ENCODE results near the gene PHKG2. TPM values are rescaled to one million over a fixed set of nuclear protein-coding genes. Genes with fewer than 3 reads are reported as not detected.

PHKG2 gene
- total and polyA plus RNA-seq, 10 donors = 28.5 to 51.6 (median 34.5) TPM

GRCh38 chr16:30769379-30770089 lies 21.3 kb downstream of the PHKG2 start:
- DNase-seq = peak; percentile 79
- TF ChIP-seq POLR2AphosphoS5 (IDR thresholded peaks at IDR 0.05) = peak; percentile 22 to 47 (median 27)
- no peak for TF ChIP-seq CTCF (IDR thresholded peaks at IDR 0.05 in 8 of 11, conservative IDR thresholded peaks at IDR 0.05 in 3 of 11)
- TF ChIP-seq POLR2A (IDR thresholded peaks at IDR 0.05) = no peak
- peaks cover 0 to 46% (median 28%) of the 10 kb centered on the region in 6 donors for H3K4me1 ChIP-seq
- H3K4me3 ChIP-seq = no peak overlapping the region
- H3K27me3 ChIP-seq (replicated peaks in 1 of 7) = no peaks in the 10 kb centered on the region
- intact Hi-C loops (cut with DNase I; ENCODE audit: low total_unique reads) = loop anchor here (10.0 kb wide), 1 partner anchor 45 kb away; no protein-coding TSS in a partner anchor
- H3K27ac ChIP-seq = no peak overlapping the region
- H3K9me3 ChIP-seq = no peaks in the 10 kb centered on the region
- H3K36me3 ChIP-seq = peaks cover 5 to 100% (median 99%) of the 10 kb centered on the region in 6 donors
- 89 to 95% (median 93%) methylated on average over 14 to 17 of the region's 17 CpGs for WGBS, 5 donors

DNA sequence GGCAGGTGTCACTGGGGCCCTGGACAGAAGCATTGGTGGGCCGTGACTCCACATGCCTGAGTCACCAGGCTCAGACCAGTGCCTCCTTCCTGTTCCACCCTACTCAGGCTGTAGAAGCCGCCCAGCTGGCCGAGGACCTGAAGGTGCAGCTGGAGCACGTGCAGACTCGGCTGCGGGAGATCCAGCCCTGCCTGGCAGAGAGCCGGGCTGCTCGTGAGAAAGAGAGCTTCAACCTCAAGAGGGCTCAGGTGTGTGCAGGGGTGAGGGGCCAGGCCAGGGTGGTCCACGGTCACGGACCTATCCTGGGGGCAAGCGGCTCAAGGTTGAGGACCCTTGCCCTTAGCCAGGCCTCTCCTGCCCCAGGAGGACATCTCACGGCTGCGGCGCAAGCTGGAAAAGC lies 23.5 kb downstream of the PHKG2 start:
- Histone ChIP-seq H3K4me1 (peaks cover 12 to 58% (median 45%) of the 10 kb centered on the region in 6 donors), H3K27ac (no peak overlapping the region), H3K36me3 (peaks cover 5 to 81% (median 79%) of the 10 kb centered on the region in 6 donors), H3K9me3 (no peaks in the 10 kb centered on the region), H3K4me3 (no peak overlapping the region), H3K27me3 (replicated peaks in 1 of 7) (peaks cover 0 to 13% (median 0%) of the 10 kb centered on the region in 7 donors)
- peak; percentile 69 for DNase-seq
- intact Hi-C loops (cut with DNase I; ENCODE audit: low total_unique reads) = loop anchor here (10.0 kb wide), 1 partner anchor 47 kb away; no protein-coding TSS in a partner anchor
- no peak for TF ChIP-seq POLR2A (IDR thresholded peaks at IDR 0.05)
- peak in 2 of 3 donors; percentile 20 to 63 for TF ChIP-seq POLR2AphosphoS5 (IDR thresholded peaks at IDR 0.05)
- 84 to 92% (median 90%) methylated on average over 12 to 14 of the region's 14 CpGs for WGBS, 5 donors

- Histone ChIP-seq H3K9me3 (no peaks in the 10 kb centered on the region), H3K27ac (no peak overlapping the region), H3K27me3 (replicated peaks in 1 of 7) (peaks cover 0 to 16% (median 0%) of the 10 kb centered on the region in 7 donors), H3K4me1 (peaks cover 12 to 56% (median 36%) of the 10 kb centered on the region in 6 donors), H3K4me3 (no peak overlapping the region), H3K36me3 (peaks cover 5 to 60% (median 58%) of the 10 kb centered on the region in 6 donors)
- intact Hi-C loops (cut with DNase I; ENCODE audit: low total_unique reads) = loop anchor here (10.0 kb wide), 1 partner anchor 49 kb away; no protein-coding TSS in a partner anchor
- TF ChIP-seq POLR2A (IDR thresholded peaks at IDR 0.05) (no peak), CTCF (IDR thresholded peaks at IDR 0.05 in 8 of 11, conservative IDR thresholded peaks at IDR 0.05 in 3 of 11) (no peak), POLR2AphosphoS5 (IDR thresholded peaks at IDR 0.05) (peak in 1 of 3 donors; percentile 26)
- DNase-seq = no peak
- WGBS, 5 donors = 62 to 88% (median 78%) methylated on average over 14 of the region's 14 CpGs
Measured at GRCh38 chr16:30773826-30774225, 25.6 kb downstream of the PHKG2 start.

- Histone ChIP-seq H3K27ac (peak overlapping the region in 7 of 8 donors; percentile 69 to 86 (median 77)), H3K4me1 (peaks cover 12 to 52% (median 32%) of the 10 kb centered on the region in 6 donors), H3K4me3 (peak overlapping the region in 7 of 8 donors; percentile 48 to 84 (median 64)), H3K36me3 (peaks cover 1 to 53% (median 51%) of the 10 kb centered on the region in 6 donors), H3K9me3 (no peaks in the 10 kb centered on the region), H3K27me3 (replicated peaks in 1 of 7) (peaks cover 0 to 16% (median 0%) of the 10 kb centered on the region in 7 donors)
- intact Hi-C loops (cut with DNase I; ENCODE audit: low total_unique reads) = loop anchor here (10.0 kb wide), 1 partner anchor 50 kb away; no protein-coding TSS in a partner anchor
- WGBS, 5 donors = 58 to 84% (median 65%) methylated on average over 8 of the region's 8 CpGs
- TF ChIP-seq POLR2A (IDR thresholded peaks at IDR 0.05) = no peak
- no peak for TF ChIP-seq POLR2AphosphoS5 (IDR thresholded peaks at IDR 0.05)
- no peak for TF ChIP-seq CTCF (IDR thresholded peaks at IDR 0.05 in 8 of 11, conservative IDR thresholded peaks at IDR 0.05 in 3 of 11)
- DNase-seq = peak; percentile 73
Measured at GRCh38 chr16:30774367-30775130, 26.3 kb downstream of the PHKG2 start.

All from spleen (tissue), 11 donors.